Heart left ventricle (tissue), 13 donors: ENCODE measurements around the gene WBP11.

Experiments
- CTCF ChIP-seq, 12 donors: fragments of 200-600 bp; sonication (generic) in 4 of 12; IDR thresholded peaks; one replicate each; pipeline versions ENCODE4 v1.5.0 to v1.8.0; 2018 to 2022; ENCODE audit warnings: antibody characterized with exemption in 12 of 12, mild to moderate bottlenecking in 5 of 12
- POLR2A ChIP-seq, 2 donors: fragments of 450-650 bp; IDR thresholded peaks; one replicate each; pipeline ENCODE4 v1.6.1; 2017; ENCODE audit warnings: antibody characterized with exemption in 2 of 2, mild to moderate bottlenecking in 2 of 2, moderate library complexity in 2 of 2
- donor health status: ischemic (EF 13 %, LVEDD 7.1; RV severe dilation, severe dysfunction).
- donor health status: DM: no; HTN: yes; CAD: no.
- donor health status: DM: no; HTN: no; CAD: no.
- donor health status: ischemic (EF 25% LVEDD 6.9; RV normal size, moderate dysfunction).
- donor health status: ischemic (EF 25% LVEDD 5.7; RV mildly dilated, moderate dysfunction).
- donor health status: ischemic (EF 35%, LVEDD 5.7; RV mildly dilated, moderate dysfunction).
- donor health status: nonischemic (EF 11% LVEDD 7.7; RV severe dilation, severe dysfunction).
- donor health status: DM: yes; HTN: yes; CAD: no.
- donor health status: PGD.
- donor health status: ischemic (EF 29% LVEDD 5.4; RV normal size, mild dysfunction).
- donor health status: nonischemic (EF 23%, LVEDD 6.1; RV moderate dilation, normal function).

- no peak for TF ChIP-seq CTCF (IDR thresholded peaks at IDR 0.05)
- no peak for TF ChIP-seq POLR2A (IDR thresholded peaks at IDR 0.05)
Observed at GRCh38 chr12:14771651-14772137, 31.6 kb downstream of the WBP11 start.
